ENCODE measurements around the gene SSX7.
"Not testable (repeated sequence)": the region's sequence is repeated elsewhere in the genome, so short reads cannot be mapped to it uniquely, and the experiment has no call there.

Gene SSX7

DNA sequence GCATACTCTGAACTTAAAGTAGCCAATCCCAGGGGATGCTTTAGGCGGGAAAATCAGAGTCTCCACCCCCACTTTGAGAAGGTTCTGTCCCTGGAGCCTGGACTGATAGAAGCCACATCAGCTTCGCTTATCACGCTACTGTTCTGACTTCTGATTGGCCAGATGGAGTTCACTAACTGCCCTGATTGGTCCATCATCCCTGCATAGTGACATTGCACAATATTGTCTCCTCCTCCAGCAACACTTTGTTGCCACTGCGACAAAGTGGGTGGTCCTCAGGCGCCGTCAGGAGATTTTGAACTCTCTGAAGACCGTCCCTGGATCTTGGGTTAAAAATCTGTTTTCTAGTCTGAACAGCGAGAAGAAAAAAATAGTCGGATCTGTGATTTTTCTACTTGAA is at the start of gene SSX7:
Gene SSX7, minus strand, starts transcription at position 101 of the 400 bp plus-strand sequence. CDS start 1,428 bp downstream, outside the sequence.
- not testable (repeated sequence) for DNase-seq

- DNase-seq, result not testable (repeated sequence)
These were observed 37.3 kb upstream of the SSX7 start for GRCh38 chrX:52692034-52692433.

- not testable (repeated sequence) for DNase-seq
These were observed 7.5 kb upstream of the SSX7 start for GRCh38 chrX:52662218-52662617.

- DNase-seq, result not testable (repeated sequence)
These were observed 775 bp upstream of the SSX7 start for GRCh38 chrX:52655475-52655874.

GRCh38 chrX:52650676-52651075 is 4.0 kb downstream of the SSX7 start:
- DNase-seq, result not testable (repeated sequence)

DNA sequence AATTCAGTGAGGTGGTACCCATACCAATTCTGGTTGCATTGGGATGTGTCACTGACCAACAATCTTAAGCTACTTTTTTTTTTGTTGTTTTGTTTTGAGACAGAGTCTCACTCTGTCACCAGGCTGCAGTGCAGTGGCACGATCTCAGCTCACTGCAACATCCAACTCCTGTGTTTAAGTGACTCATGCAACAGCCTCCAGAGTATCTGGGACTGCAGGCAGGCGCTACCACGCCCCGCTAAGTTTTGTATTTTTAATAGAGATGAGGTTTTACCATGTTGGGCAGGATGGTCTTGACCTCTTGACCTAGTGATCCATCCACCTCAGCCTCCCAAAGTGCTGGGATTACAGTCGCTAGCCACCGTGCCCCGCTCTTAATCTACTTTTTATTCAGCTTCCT is 5.7 kb downstream of the SSX7 start:
- not testable (repeated sequence) for DNase-seq

DNA sequence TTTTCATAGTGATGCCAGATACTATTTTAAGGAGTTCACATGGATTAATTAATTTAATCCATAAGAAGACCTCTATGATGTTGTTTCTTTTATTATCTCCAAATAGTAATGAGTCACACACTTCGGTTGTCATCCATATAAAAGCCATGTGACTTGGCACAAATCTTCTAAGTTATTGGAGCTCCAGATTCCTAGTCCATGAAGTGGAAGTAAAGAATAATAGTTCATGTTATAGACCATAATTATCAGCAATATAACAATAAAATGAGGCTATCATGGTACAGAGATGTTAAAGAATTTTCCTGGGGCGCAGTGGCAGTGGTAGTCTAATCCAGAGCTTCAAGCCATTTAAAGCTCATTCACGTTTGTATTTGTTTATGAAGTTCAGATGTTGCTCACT is 26.2 kb downstream of the SSX7 start:
- DNase-seq, result not testable (repeated sequence)

- not testable (repeated sequence) for DNase-seq
These were observed 34.0 kb downstream of the SSX7 start for GRCh38 chrX:52620661-52621060.

- DNase-seq, result no peak
These were observed 45.7 kb downstream of the SSX7 start for GRCh38 chrX:52608961-52609360.

DNA sequence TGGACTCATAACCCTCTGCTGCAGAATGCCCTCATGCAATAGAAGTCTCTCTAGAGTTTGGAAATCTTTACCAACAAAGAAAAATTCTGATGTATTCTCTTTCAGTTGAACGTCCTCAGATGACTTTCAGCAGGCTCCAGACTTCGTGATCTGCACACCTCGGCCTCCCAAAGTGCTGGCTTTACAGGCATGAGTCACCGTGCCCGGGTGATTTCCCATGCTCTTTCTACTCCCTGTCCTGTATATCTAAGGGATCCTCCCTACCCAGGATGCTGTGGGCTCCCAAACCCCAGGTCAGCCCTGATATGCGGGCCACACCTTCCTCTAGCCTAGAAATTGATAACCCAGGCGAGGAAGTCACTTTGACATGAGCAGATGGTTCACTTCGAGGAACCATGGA is 51.5 kb downstream of the SSX7 start:
- DNase-seq, result not testable (repeated sequence)

- no peak for DNase-seq
These were observed 55.8 kb downstream of the SSX7 start for GRCh38 chrX:52598886-52599285.

GRCh38 chrX:52594658-52595057 is 60.0 kb downstream of the SSX7 start:
- DNase-seq, result no peak

All from CD4-positive, alpha-beta T cell treated with Interleukin-4 for 1 hour (primary cell).